ENCODE results near the gene OR52B6.
"Not testable (repeated sequence)": the region's sequence is repeated elsewhere in the genome, so short reads cannot be mapped to it uniquely, and the experiment has no call there.

OR52B6 gene

GRCh38 chr11:5556596-5557188 is 24.0 kb upstream of the OR52B6 start:
- no peaks in the 10 kb centered on the region for H3K27me3 ChIP-seq (ENCODE audit: insufficient read depth, low read length)
- no peak overlapping the region for H3K27ac ChIP-seq (ENCODE audit: low read depth, low read length)
- H3K79me2 ChIP-seq (ENCODE audit: control insufficient read depth, insufficient read depth, low read length, unreplicated experiment) = no peaks in the 10 kb centered on the region
- no peak overlapping the region for H2AFZ ChIP-seq (ENCODE audit: low read length, unreplicated experiment)
- H3K4me3 ChIP-seq (ENCODE audit: low read depth, low read length) = no peak overlapping the region
- no peaks in the 10 kb centered on the region for H3K36me3 ChIP-seq (ENCODE audit: insufficient read depth, low read length)
- H3K4me1 ChIP-seq (ENCODE audit: control insufficient read depth, insufficient read depth, low read length, unreplicated experiment) = no peaks in the 10 kb centered on the region

GRCh38 chr11:5557751-5558150 is 22.9 kb upstream of the OR52B6 start:
- H3K27ac ChIP-seq (ENCODE audit: low read depth, low read length) = no peak overlapping the region
- H2AFZ ChIP-seq (ENCODE audit: low read length, unreplicated experiment) = no peak overlapping the region
- no peak overlapping the region for H3K4me3 ChIP-seq (ENCODE audit: low read depth, low read length)
- no peaks in the 10 kb centered on the region for H3K79me2 ChIP-seq (ENCODE audit: control insufficient read depth, insufficient read depth, low read length, unreplicated experiment)
- no peaks in the 10 kb centered on the region for H3K4me1 ChIP-seq (ENCODE audit: control insufficient read depth, insufficient read depth, low read length, unreplicated experiment)
- H3K27me3 ChIP-seq (ENCODE audit: insufficient read depth, low read length) = no peaks in the 10 kb centered on the region
- no peaks in the 10 kb centered on the region for H3K36me3 ChIP-seq (ENCODE audit: insufficient read depth, low read length)

- Histone ChIP-seq H3K27ac (ENCODE audit: low read depth, low read length) (no peak overlapping the region), H3K36me3 (ENCODE audit: insufficient read depth, low read length) (no peaks in the 10 kb centered on the region), H3K4me1 (ENCODE audit: control insufficient read depth, insufficient read depth, low read length, unreplicated experiment) (peaks cover 5% of the 10 kb centered on the region), H3K4me3 (ENCODE audit: low read depth, low read length) (no peak overlapping the region), H3K79me2 (ENCODE audit: control insufficient read depth, insufficient read depth, low read length, unreplicated experiment) (no peaks in the 10 kb centered on the region), H2AFZ (ENCODE audit: low read length, unreplicated experiment) (no peak overlapping the region), H3K27me3 (ENCODE audit: insufficient read depth, low read length) (no peaks in the 10 kb centered on the region)
Measured at GRCh38 chr11:5564259-5565019, 16.2 kb upstream of the OR52B6 start.

- Histone ChIP-seq H3K27me3 (ENCODE audit: insufficient read depth, low read length) (no peaks in the 10 kb centered on the region), H3K4me1 (ENCODE audit: control insufficient read depth, insufficient read depth, low read length, unreplicated experiment) (no peaks in the 10 kb centered on the region), H3K27ac (ENCODE audit: low read depth, low read length) (no peak overlapping the region), H3K36me3 (ENCODE audit: insufficient read depth, low read length) (no peaks in the 10 kb centered on the region), H3K4me3 (ENCODE audit: low read depth, low read length) (no peak overlapping the region), H3K79me2 (ENCODE audit: control insufficient read depth, insufficient read depth, low read length, unreplicated experiment) (no peaks in the 10 kb centered on the region), H2AFZ (ENCODE audit: low read length, unreplicated experiment) (no peak overlapping the region)
Measured at GRCh38 chr11:5574654-5575053, 6.0 kb upstream of the OR52B6 start.

GRCh38 chr11:5575152-5575551 is 5.5 kb upstream of the OR52B6 start:
- no peaks in the 10 kb centered on the region for H3K4me1 ChIP-seq (ENCODE audit: control insufficient read depth, insufficient read depth, low read length, unreplicated experiment)
- no peaks in the 10 kb centered on the region for H3K27me3 ChIP-seq (ENCODE audit: insufficient read depth, low read length)
- no peak overlapping the region for H3K27ac ChIP-seq (ENCODE audit: low read depth, low read length)
- H3K79me2 ChIP-seq (ENCODE audit: control insufficient read depth, insufficient read depth, low read length, unreplicated experiment) = no peaks in the 10 kb centered on the region
- no peak overlapping the region for H2AFZ ChIP-seq (ENCODE audit: low read length, unreplicated experiment)
- H3K36me3 ChIP-seq (ENCODE audit: insufficient read depth, low read length) = no peaks in the 10 kb centered on the region
- no peak overlapping the region for H3K4me3 ChIP-seq (ENCODE audit: low read depth, low read length)

GRCh38 chr11:5577101-5577500 is 3.6 kb upstream of the OR52B6 start:
- Histone ChIP-seq H3K4me1 (ENCODE audit: control insufficient read depth, insufficient read depth, low read length, unreplicated experiment) (no peaks in the 10 kb centered on the region), H2AFZ (ENCODE audit: low read length, unreplicated experiment) (no peak overlapping the region), H3K36me3 (ENCODE audit: insufficient read depth, low read length) (no peaks in the 10 kb centered on the region), H3K27me3 (ENCODE audit: insufficient read depth, low read length) (no peaks in the 10 kb centered on the region), H3K4me3 (ENCODE audit: low read depth, low read length) (no peak overlapping the region), H3K27ac (ENCODE audit: low read depth, low read length) (no peak overlapping the region), H3K79me2 (ENCODE audit: control insufficient read depth, insufficient read depth, low read length, unreplicated experiment) (no peaks in the 10 kb centered on the region)

- Histone ChIP-seq H3K36me3 (ENCODE audit: insufficient read depth, low read length) (no peaks in the 10 kb centered on the region), H3K27ac (ENCODE audit: low read depth, low read length) (no peak overlapping the region), H2AFZ (ENCODE audit: low read length, unreplicated experiment) (no peak overlapping the region), H3K27me3 (ENCODE audit: insufficient read depth, low read length) (no peaks in the 10 kb centered on the region), H3K4me3 (ENCODE audit: low read depth, low read length) (no peak overlapping the region), H3K79me2 (ENCODE audit: control insufficient read depth, insufficient read depth, low read length, unreplicated experiment) (no peaks in the 10 kb centered on the region), H3K4me1 (ENCODE audit: control insufficient read depth, insufficient read depth, low read length, unreplicated experiment) (no peaks in the 10 kb centered on the region)
Measured at GRCh38 chr11:5581014-5581413, 337 bp downstream of the OR52B6 start.

GRCh38 chr11:5584458-5584857 is 3.8 kb downstream of the OR52B6 start:
- not testable (repeated sequence) for H3K4me1 ChIP-seq (ENCODE audit: control insufficient read depth, insufficient read depth, low read length, unreplicated experiment); H3K36me3 ChIP-seq (ENCODE audit: insufficient read depth, low read length); H3K79me2 ChIP-seq (ENCODE audit: control insufficient read depth, insufficient read depth, low read length, unreplicated experiment); H3K4me3 ChIP-seq (ENCODE audit: low read depth, low read length); H2AFZ ChIP-seq (ENCODE audit: low read length, unreplicated experiment); H3K27me3 ChIP-seq (ENCODE audit: insufficient read depth, low read length); H3K27ac ChIP-seq (ENCODE audit: low read depth, low read length)

- H3K4me1 ChIP-seq (ENCODE audit: control insufficient read depth, insufficient read depth, low read length, unreplicated experiment); H2AFZ ChIP-seq (ENCODE audit: low read length, unreplicated experiment); H3K27me3 ChIP-seq (ENCODE audit: insufficient read depth, low read length); H3K4me3 ChIP-seq (ENCODE audit: low read depth, low read length); H3K36me3 ChIP-seq (ENCODE audit: insufficient read depth, low read length); H3K79me2 ChIP-seq (ENCODE audit: control insufficient read depth, insufficient read depth, low read length, unreplicated experiment); H3K27ac ChIP-seq (ENCODE audit: low read depth, low read length): not testable (repeated sequence)
Measured at GRCh38 chr11:5589906-5590305, 9.2 kb downstream of the OR52B6 start.

- no peaks in the 10 kb centered on the region for H3K4me1 ChIP-seq (ENCODE audit: control insufficient read depth, insufficient read depth, low read length, unreplicated experiment)
- no peak overlapping the region for H3K4me3 ChIP-seq (ENCODE audit: low read depth, low read length)
- H3K27me3 ChIP-seq (ENCODE audit: insufficient read depth, low read length) = no peaks in the 10 kb centered on the region
- no peaks in the 10 kb centered on the region for H3K79me2 ChIP-seq (ENCODE audit: control insufficient read depth, insufficient read depth, low read length, unreplicated experiment)
- no peak overlapping the region for H2AFZ ChIP-seq (ENCODE audit: low read length, unreplicated experiment)
- no peaks in the 10 kb centered on the region for H3K36me3 ChIP-seq (ENCODE audit: insufficient read depth, low read length)
- H3K27ac ChIP-seq (ENCODE audit: low read depth, low read length) = no peak overlapping the region
Measured at GRCh38 chr11:5591613-5592012, 10.9 kb downstream of the OR52B6 start.

- Histone ChIP-seq H3K4me1 (ENCODE audit: control insufficient read depth, insufficient read depth, low read length, unreplicated experiment) (peaks cover 3% of the 10 kb centered on the region), H3K27me3 (ENCODE audit: insufficient read depth, low read length) (no peaks in the 10 kb centered on the region), H3K27ac (ENCODE audit: low read depth, low read length) (no peak overlapping the region), H3K79me2 (ENCODE audit: control insufficient read depth, insufficient read depth, low read length, unreplicated experiment) (peaks cover under 1% of the 10 kb centered on the region), H3K4me3 (ENCODE audit: low read depth, low read length) (no peak overlapping the region), H3K36me3 (ENCODE audit: insufficient read depth, low read length) (no peaks in the 10 kb centered on the region), H2AFZ (ENCODE audit: low read length, unreplicated experiment) (no peak overlapping the region)
Measured at GRCh38 chr11:5592615-5593014, 11.9 kb downstream of the OR52B6 start.

All from ACC112 (cell line).